Gastrocnemius medialis (tissue), 4 donors: Measurements from ENCODE around the gene STAC2.

ENCODE experiments used
- CTCF ChIP-seq, 5 experiments: fragments of 450-650 bp in 3 of 5; fragments of 200-600 bp in 2 of 5; sonication (generic) in 2 of 5; IDR thresholded peaks in 4 of 5; conservative IDR thresholded peaks in 1 of 5; 1 replicate in 4 of 5; 2 replicates in 1 of 5; pipeline ENCODE4 v1.5.1; 2016 to 2019; ENCODE audit warnings: antibody characterized with exemption in 5 of 5, mild to moderate bottlenecking in 3 of 5, moderate library complexity in 3 of 5
- POLR2A ChIP-seq, 2 donors: fragments of 450-650 bp; IDR thresholded peaks; one replicate each; pipeline ENCODE4 v1.6.1; 2017; ENCODE audit warnings: antibody characterized with exemption in 2 of 2, mild to moderate bottlenecking in 2 of 2, moderate library complexity in 2 of 2

GRCh38 chr17:39174920-39175694 is 50.6 kb downstream of the STAC2 start:
- TF ChIP-seq CTCF (IDR thresholded peaks at IDR 0.05 in 4 of 5, conservative IDR thresholded peaks at IDR 0.05 in 1 of 5) (peak; percentile 77 to 94 (median 84)), POLR2A (IDR thresholded peaks at IDR 0.05) (no peak)
